Loucy (cell line): ENCODE results near the gene APOL6.

Source experiments
- H2AFZ ChIP-seq: fragments of 200-600 bp; sonication (generic); 2 replicates; pipeline ENCODE4 v1.6.0; 2016; ENCODE audit warnings: antibody characterized with exemption, mild to moderate bottlenecking, low read length, moderate library complexity
- H3F3A ChIP-seq: fragments of 200-600 bp; 2 replicates; pipeline ENCODE4 v1.6.0; 2016; ENCODE audit warnings: antibody characterized with exemption, low read depth, mild to moderate bottlenecking
- H3K27me3 ChIP-seq: fragments of 200-600 bp; sonication (generic); 2 replicates; pipeline ENCODE4 v1.6.1; 2014; ENCODE audit warnings: low read length, mild to moderate bottlenecking; ENCODE audit not compliant: insufficient read depth, poor library complexity, severe bottlenecking
- H3K36me3 ChIP-seq: fragments of 200-600 bp; sonication (generic); 2 replicates; pipeline ENCODE4 v1.6.1; 2016; ENCODE audit warnings: low read length; ENCODE audit not compliant: insufficient read depth
- H3K4me1 ChIP-seq: fragments of 200-600 bp; sonication (generic); 2 replicates; pipeline ENCODE4 v1.5.1; 2014; ENCODE audit warnings: low read length, mild to moderate bottlenecking; ENCODE audit not compliant: insufficient read depth, poor library complexity, severe bottlenecking
- H3K4me2 ChIP-seq: fragments of 200-600 bp; sonication (generic); 2 replicates; pipeline ENCODE4 v1.6.0; 2014; ENCODE audit warnings: antibody characterized with exemption, low read length, low read depth, mild to moderate bottlenecking; ENCODE audit not compliant: poor library complexity, severe bottlenecking
- H3K4me3 ChIP-seq: fragments of 200-600 bp; sonication (generic); 2 replicates; pipeline ENCODE4 v1.5.1; 2014; ENCODE audit warnings: low read length, mild to moderate bottlenecking, mixed read lengths; ENCODE audit not compliant: poor library complexity, severe bottlenecking
- H3K79me2 ChIP-seq: fragments of 200-600 bp; sonication (generic); 2 replicates; pipeline ENCODE4 v1.6.1; 2014; ENCODE audit warnings: low read length; ENCODE audit not compliant: insufficient read depth
- H3K9ac ChIP-seq: fragments of 200-600 bp; sonication (generic); 2 replicates; pipeline ENCODE4 v1.6.0; 2014; ENCODE audit warnings: mild to moderate bottlenecking, low read depth, low read length, moderate library complexity; ENCODE audit not compliant: poor library complexity, severe bottlenecking
- H3K9me2 ChIP-seq: fragments of 200-600 bp; sonication (generic); replicated peaks from 2 replicates; pipeline ENCODE4 v1.6.1; 2016; ENCODE audit warnings: low read depth, low read length, mixed read lengths
- H3K9me3 ChIP-seq: fragments of 200-600 bp; sonication (generic); 2 replicates; pipeline ENCODE4 v1.6.1; 2014; ENCODE audit warnings: mild to moderate bottlenecking, antibody characterized with exemption, low read length, low read depth; ENCODE audit not compliant: insufficient read depth
- H4K20me1 ChIP-seq: fragments of 200-600 bp; sonication (generic); 2 replicates; pipeline ENCODE4 v1.6.0; 2014; ENCODE audit warnings: antibody characterized with exemption, low read length, mild to moderate bottlenecking; ENCODE audit not compliant: insufficient read depth, poor library complexity, severe bottlenecking
- CTCF ChIP-seq: fragments of 200-600 bp; sonication (generic); conservative IDR thresholded peaks from 2 replicates; pipeline ENCODE4 v1.5.1; 2014; ENCODE audit warnings: mild to moderate bottlenecking, antibody characterized with exemption, low read length
- EZH2phosphoT487 ChIP-seq: fragments of 200-600 bp; IDR thresholded peaks from 2 replicates; pipeline ENCODE4 v1.6.1; 2018; ENCODE audit warnings: antibody characterized with exemption, mild to moderate bottlenecking, moderate library complexity, borderline replicate concordance

The APOL6 gene

GRCh38 chr22:35634015-35634414, 14.2 kb upstream of the APOL6 start:
- Histone ChIP-seq H3K36me3 (no peaks in the 10 kb centered on the region), H3K9me2 (no peaks in the 10 kb centered on the region), H3K27me3 (no peaks in the 10 kb centered on the region), H3K9ac (no peak overlapping the region), H3K9me3 (no peaks in the 10 kb centered on the region), H2AFZ (peak overlapping the region; percentile 87), H3K79me2 (no peaks in the 10 kb centered on the region), H3K4me2 (peak overlapping the region; percentile 15), H4K20me1 (no peaks in the 10 kb centered on the region), H3F3A (peaks cover 11% of the 10 kb centered on the region), H3K4me1 (peaks cover 29% of the 10 kb centered on the region), H3K4me3 (no peak overlapping the region)
- TF ChIP-seq EZH2phosphoT487 (no peak), CTCF (no peak)

GRCh38 chr22:35634943-35635540, 13.2 kb upstream of the APOL6 start:
- no peak overlapping the region for H3K4me3 ChIP-seq
- H3K4me2 ChIP-seq, result no peak overlapping the region

GRCh38 chr22:35637254-35637653, 11.0 kb upstream of the APOL6 start:
- H3K79me2 ChIP-seq, result no peaks in the 10 kb centered on the region
- no peaks in the 10 kb centered on the region for H4K20me1 ChIP-seq
- no peaks in the 10 kb centered on the region for H3K36me3 ChIP-seq
- no peaks in the 10 kb centered on the region for H3F3A ChIP-seq
- H3K4me2 ChIP-seq, result no peak overlapping the region
- H3K4me1 ChIP-seq, result peaks cover 26% of the 10 kb centered on the region
- H3K9ac ChIP-seq, result no peak overlapping the region
- TF ChIP-seq CTCF (no peak), EZH2phosphoT487 (no peak)
- no peak overlapping the region for H3K4me3 ChIP-seq
- H3K9me2 ChIP-seq, result no peaks in the 10 kb centered on the region
- H2AFZ ChIP-seq, result no peak overlapping the region
- no peaks in the 10 kb centered on the region for H3K9me3 ChIP-seq
- no peaks in the 10 kb centered on the region for H3K27me3 ChIP-seq

More at GRCh38 chr22:35634943-35635540, 13.2 kb upstream of the APOL6 start:
- Histone ChIP-seq H3K36me3 (no peaks in the 10 kb centered on the region), H3K9me2 (no peaks in the 10 kb centered on the region), H2AFZ (no peak overlapping the region), H3K27me3 (no peaks in the 10 kb centered on the region), H3K4me1 (peaks cover 21% of the 10 kb centered on the region), H3F3A (peaks cover 6% of the 10 kb centered on the region; the same call in 1 of the 2 replicates), H3K79me2 (no peaks in the 10 kb centered on the region), H3K9me3 (no peaks in the 10 kb centered on the region), H3K9ac (no peak overlapping the region), H4K20me1 (no peaks in the 10 kb centered on the region)
- no peak for TF ChIP-seq EZH2phosphoT487

- Histone ChIP-seq H3K36me3 (no peaks in the 10 kb centered on the region), H3K9ac (no peak overlapping the region), H3F3A (no peaks in the 10 kb centered on the region), H3K9me3 (no peaks in the 10 kb centered on the region), H2AFZ (no peak overlapping the region), H3K27me3 (no peaks in the 10 kb centered on the region), H3K4me2 (no peak overlapping the region), H3K4me1 (peaks cover 26% of the 10 kb centered on the region), H4K20me1 (no peaks in the 10 kb centered on the region), H3K79me2 (no peaks in the 10 kb centered on the region), H3K9me2 (no peaks in the 10 kb centered on the region), H3K4me3 (no peak overlapping the region)
- TF ChIP-seq CTCF (no peak), EZH2phosphoT487 (no peak)
Measured at GRCh38 chr22:35638001-35638400, 10.2 kb upstream of the APOL6 start.
